HepG2 (cell line): ENCODE data around the gene ATP13A4. TPM values are rescaled to one million over a fixed set of nuclear protein-coding genes. Genes with fewer than 3 reads are reported as not detected.

Experiments used
- CREB3 ChIP-seq: sonication (generic); formaldehyde crosslinking; IDR thresholded peaks from 2 replicates; pipeline ENCODE4 v1.5.0; 2020; ENCODE audit warnings: missing genetic modification reagents
- MYC ChIP-seq: sonication (generic); formaldehyde crosslinking; IDR thresholded peaks from 2 replicates; pipeline ENCODE4 v1.9.0; 2021; ENCODE audit warnings: missing genetic modification reagents, borderline replicate concordance
- TRAFD1 ChIP-seq: sonication (generic); formaldehyde crosslinking; IDR thresholded peaks from 2 replicates; pipeline ENCODE4 v1.5.1; 2020; ENCODE audit warnings: missing genetic modification reagents, mild to moderate bottlenecking, borderline replicate concordance
- ZBTB40 ChIP-seq, 2 experiments: fragments of 450-650 bp in 1 of 2; sonication (generic) in 1 of 2; formaldehyde crosslinking in 1 of 2; IDR thresholded peaks; 2 replicates each; pipeline versions ENCODE4 v1.6.1 to v1.8.0; 2016 to 2022; ENCODE audit warnings: antibody characterized with exemption in 1 of 2, mild to moderate bottlenecking in 1 of 2, missing genetic modification reagents in 1 of 2
- ZNF263 ChIP-seq: sonication (generic); formaldehyde crosslinking; IDR thresholded peaks from 2 replicates; pipeline ENCODE4 v1.4.0; 2020; ENCODE audit warnings: missing genetic modification reagents
- ZNF639 ChIP-seq: conservative IDR thresholded peaks from 2 replicates; pipeline ENCODE4 v1.6.1; 2018; ENCODE audit warnings: missing genetic modification reagents
- ZNF674 ChIP-seq: sonication (generic); formaldehyde crosslinking; IDR thresholded peaks from 2 replicates; pipeline ENCODE4 v1.5.0; 2020; ENCODE audit warnings: low read depth, mild to moderate bottlenecking, missing genetic modification reagents
- polyA plus RNA-seq, 8 experiments: library from polyadenylated mRNA; depleted of rRNA in 3 of 8; stranded (reverse) in 7 of 8; unstranded in 1 of 8; fragments of >200 nt; fragmentation: Illumina TruSeq in 4 of 8; extraction: Trizol in 4 of 8; gene quantifications; 2 replicates each; pipeline versions ENCODE4 v1.2.1 to v1.2.3, GENCODE V29; 2011 to 2016; ENCODE audit warnings: low read depth in 4 of 8, missing spikeins in 1 of 8, mixed read lengths in 1 of 8; ENCODE audit not compliant: insufficient read depth in 1 of 8
- total RNA-seq, 5 experiments: library from RNA; depleted of rRNA; stranded (reverse); fragments of >200 nt; fragmentation: Illumina TruSeq; extraction: Trizol; gene quantifications; 2 replicates each; pipeline ENCODE4 v1.2.3, GENCODE V29; 2016; ENCODE audit warnings: low read depth in 1 of 5

Gene ATP13A4
- total and polyA plus RNA-seq, 2 of the 13 experiments (the other 11 are each of a cell fraction or from before 2014, with no cell fraction given) = 0.01 to 0.07 TPM

DNA sequence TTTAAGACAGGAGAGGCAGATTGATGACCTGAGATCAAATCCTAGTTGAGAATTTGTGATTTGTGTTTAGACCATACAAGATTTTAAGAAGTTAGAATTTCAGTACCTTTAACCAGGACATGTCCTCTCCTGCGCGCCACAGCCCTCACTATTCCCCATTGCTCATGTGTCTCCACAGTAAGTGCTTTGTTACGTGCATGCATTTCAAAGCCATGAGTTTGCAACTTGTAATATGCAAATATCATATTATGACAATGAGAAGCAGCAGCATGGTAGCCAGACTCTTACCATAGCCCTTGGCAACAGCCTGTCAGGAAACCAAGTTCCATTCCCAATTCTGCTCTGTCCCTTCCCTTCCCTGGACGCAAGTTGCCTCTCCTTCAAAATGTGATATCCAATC lies 102.8 kb downstream of the ATP13A4 start (continued):
- TF ChIP-seq ZBTB40 (IDR thresholded peaks at IDR 0.05) (no peak), ZBTB40 (CRISPR knock-in tag; IDR thresholded peaks at IDR 0.05) (no peak), TRAFD1 (no peak), ZNF263 (CRISPR knock-in tag) (no peak), ZNF639 (CRISPR knock-in tag) (no peak), MYC (CRISPR knock-in tag) (no peak), CREB3 (CRISPR knock-in tag) (no peak), ZNF674 (CRISPR knock-in tag) (no peak)
